Psoas muscle (tissue), 8 donors: ENCODE data around the gene TMEM100. TPM values are rescaled to one million over a fixed set of nuclear protein-coding genes. Genes with fewer than 3 reads are reported as not detected.

ENCODE experiments used
- ATAC-seq, 4 donors: fragments of 200-7000 bp; cut with Tn5 transposase; one replicate each; pipeline ENCODE4 v1.9.1; 2020; ENCODE audit warnings: moderate library complexity in 3 of 4, mild to moderate bottlenecking in 2 of 4
- DNase-seq, 2 donors: peaks; one replicate each; pipeline ENCODE4 v3.0.0-alpha.2; 2020
- H3K27ac ChIP-seq: fragments of 200-600 bp; one replicate; pipeline ENCODE4 v1.8.0; 2022
- H3K27me3 ChIP-seq, 3 donors: fragments of 200-600 bp in 1 of 3; one replicate each; pipeline versions ENCODE4 v1.6.1 to v1.8.0; 2013 to 2022; ENCODE audit warnings: low read length in 2 of 3, mild to moderate bottlenecking in 2 of 3, moderate library complexity in 1 of 3; ENCODE audit not compliant: insufficient read depth in 3 of 3
- H3K36me3 ChIP-seq, 2 donors: fragments of 200-600 bp in 1 of 2; one replicate each; pipeline versions ENCODE4 v1.6.1 to v1.8.0; 2013 to 2022; ENCODE audit warnings: low read depth in 1 of 2, mild to moderate bottlenecking in 1 of 2, moderate library complexity in 1 of 2; ENCODE audit not compliant: insufficient read depth in 1 of 2
- H3K4me1 ChIP-seq: fragments of 200-600 bp; one replicate; pipeline ENCODE4 v1.8.0; 2022
- H3K4me3 ChIP-seq: fragments of 200-600 bp; one replicate; pipeline ENCODE4 v1.8.0; 2022; ENCODE audit warnings: mild to moderate bottlenecking
- H3K9me3 ChIP-seq: fragments of 200-600 bp; one replicate; pipeline ENCODE4 v1.8.0; 2022
- whole genome bisulfite sequencing, 3 donors: extraction: QIAGEN DNeasy Blood & Tissue Kit; methylation state at CpG; one replicate each; pipeline versions ENCODE4 v1.1.6 to v1.1.7; 2013; 5-methylcytosine and 5-hydroxymethylcytosine counted together
- intact Hi-C, 2 donors: fragments of 100-400 bp; cut with DNase I; formaldehyde crosslinking; loops; one replicate each; pipeline versions ENCODE4 v1.11.0 to v1.14.2; 2022
- polyA plus RNA-seq, 3 donors: library from polyadenylated mRNA; stranded (reverse); fragments of 200-250 nt; gene quantifications; one replicate each; pipeline ENCODE4 v1.2.3, GENCODE V29; 2013
- total RNA-seq, 4 donors: library from RNA; stranded (reverse); fragmentation: NEBNext Ultra II Directional in 2 of 4; extraction: Animal tissue kit (Norgen Biotek cat#: 25700) in 2 of 4; gene quantifications; one replicate each; pipeline versions ENCODE4 v1.2.1 to v1.2.4, GENCODE V29; 2021 to 2023
- TF ChIP-seq, protein P1 (sequence below): fragments of 200-600 bp; IDR thresholded peaks from one replicate; pipeline ENCODE4 v1.8.0; 2022; ENCODE audit warnings: antibody characterized with exemption
- donor health status: healthy with polysubstance abuse.
- donor health status: DM: no; HTN: no; CAD: no; lungs with moderate emphysema.
- donor health status: Bipolar disorder and iron deficiency.
- donor health status: healthy.
- donor health status: DM: yes; HTN: yes; CAD: no.
- donor health status: DM: no; HTN: no; CAD: no.
- donor health status: DM: no; HTN: no; CAD: no.
- donor health status: DM: yes; HTN: yes; CAD: no.

Gene TMEM100
- total and polyA plus RNA-seq, 7 donors: 2.3 to 79.9 (median 7.3) TPM

DNA sequence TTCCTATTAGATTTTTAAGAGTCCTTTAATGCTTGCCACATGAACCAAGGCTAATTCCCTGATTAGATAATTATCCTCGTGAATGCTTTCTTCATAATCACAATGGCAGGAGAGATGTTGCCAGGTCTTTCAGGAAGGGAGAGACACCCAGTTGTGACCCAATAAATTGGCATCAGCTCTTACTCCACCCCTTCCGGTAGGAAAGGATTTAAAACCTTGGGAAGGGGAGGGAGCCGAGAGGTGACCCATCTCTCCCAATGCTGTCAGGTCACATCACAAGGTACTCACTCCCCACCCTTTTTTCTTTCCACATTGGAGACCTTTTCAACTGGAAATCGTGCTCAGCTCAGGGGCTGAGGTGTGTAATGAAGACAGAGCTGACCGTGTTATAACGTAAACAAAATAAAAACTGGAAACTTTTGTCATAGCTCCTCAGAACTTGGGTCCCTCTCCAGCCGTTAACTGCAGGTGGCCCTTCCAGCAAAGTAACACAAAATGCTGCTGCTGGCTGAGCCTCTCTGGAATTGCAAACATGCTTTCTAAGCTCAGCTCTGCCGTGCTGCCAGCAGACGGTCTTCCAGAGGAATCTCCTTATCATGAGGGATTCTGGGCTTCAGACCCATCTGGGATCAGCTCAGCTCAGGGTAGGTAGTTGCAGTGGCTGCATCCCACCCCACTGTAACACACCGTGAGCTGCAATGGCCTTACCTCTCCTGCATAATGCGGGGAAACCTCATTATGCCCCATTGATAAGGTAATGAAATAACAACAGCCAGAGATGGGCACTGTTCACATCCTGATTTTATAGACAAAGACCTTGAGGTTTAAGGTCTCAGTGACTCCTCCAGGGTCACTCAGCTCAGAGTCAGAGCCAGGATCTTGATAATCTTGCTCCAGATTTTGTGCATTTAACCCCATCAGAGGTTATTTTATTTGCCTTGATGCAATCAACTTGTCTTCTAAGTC, 15.6 kb downstream of the TMEM100 start:
- Histone ChIP-seq H3K4me3 (no peak overlapping the region), H3K4me1 (peaks cover 37% of the 10 kb centered on the region), H3K36me3 (no peaks in the 10 kb centered on the region), H3K9me3 (no peaks in the 10 kb centered on the region), H3K27me3 (no peaks in the 10 kb centered on the region), H3K27ac (no peak overlapping the region)
- 30 to 38% (median 34%) methylated on average over 11 of the region's 11 CpGs for WGBS, 3 donors
- TF ChIP-seq, protein P1, sequence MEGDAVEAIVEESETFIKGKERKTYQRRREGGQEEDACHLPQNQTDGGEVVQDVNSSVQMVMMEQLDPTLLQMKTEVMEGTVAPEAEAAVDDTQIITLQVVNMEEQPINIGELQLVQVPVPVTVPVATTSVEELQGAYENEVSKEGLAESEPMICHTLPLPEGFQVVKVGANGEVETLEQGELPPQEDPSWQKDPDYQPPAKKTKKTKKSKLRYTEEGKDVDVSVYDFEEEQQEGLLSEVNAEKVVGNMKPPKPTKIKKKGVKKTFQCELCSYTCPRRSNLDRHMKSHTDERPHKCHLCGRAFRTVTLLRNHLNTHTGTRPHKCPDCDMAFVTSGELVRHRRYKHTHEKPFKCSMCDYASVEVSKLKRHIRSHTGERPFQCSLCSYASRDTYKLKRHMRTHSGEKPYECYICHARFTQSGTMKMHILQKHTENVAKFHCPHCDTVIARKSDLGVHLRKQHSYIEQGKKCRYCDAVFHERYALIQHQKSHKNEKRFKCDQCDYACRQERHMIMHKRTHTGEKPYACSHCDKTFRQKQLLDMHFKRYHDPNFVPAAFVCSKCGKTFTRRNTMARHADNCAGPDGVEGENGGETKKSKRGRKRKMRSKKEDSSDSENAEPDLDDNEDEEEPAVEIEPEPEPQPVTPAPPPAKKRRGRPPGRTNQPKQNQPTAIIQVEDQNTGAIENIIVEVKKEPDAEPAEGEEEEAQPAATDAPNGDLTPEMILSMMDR: no peak
- DNase-seq (no peak), ATAC-seq (no peak)
- intact Hi-C loops: loop anchor here in 1 of 2 donors (10.0 kb wide), 1 partner anchor 52 kb away; no protein-coding TSS in a partner anchor

DNA sequence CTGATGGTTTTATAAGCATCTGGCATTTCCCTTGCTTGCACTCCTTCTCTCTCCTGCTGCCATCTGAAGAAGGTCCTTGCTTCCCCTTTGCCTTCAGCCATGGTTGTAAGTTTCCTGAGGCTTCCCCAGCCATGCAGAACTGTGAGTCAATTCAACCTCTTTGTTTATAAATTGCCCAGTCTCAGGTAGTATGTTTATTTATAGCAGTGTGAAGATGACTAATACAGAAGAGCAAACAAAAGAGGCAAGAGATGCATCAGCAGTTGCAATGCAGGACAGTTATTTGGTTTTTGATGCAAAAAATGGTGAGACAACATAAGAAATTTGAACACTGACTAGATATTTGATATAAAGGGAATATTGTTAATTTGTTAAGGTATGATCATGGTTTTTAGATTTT, 16.8 kb downstream of the TMEM100 start:
- ATAC-seq (peak in 2 of 4 donors; percentile 17 to 31), DNase-seq (no peak)
- intact Hi-C loops: loop anchor here in 1 of 2 donors (10.0 kb wide), 1 partner anchor 51 kb away; no protein-coding TSS in a partner anchor
- TF ChIP-seq, protein P1: no peak
- Histone ChIP-seq H3K4me1 (peaks cover 33% of the 10 kb centered on the region), H3K27me3 (no peaks in the 10 kb centered on the region), H3K36me3 (no peaks in the 10 kb centered on the region), H3K9me3 (no peaks in the 10 kb centered on the region), H3K4me3 (no peak overlapping the region), H3K27ac (no peak overlapping the region)

DNA sequence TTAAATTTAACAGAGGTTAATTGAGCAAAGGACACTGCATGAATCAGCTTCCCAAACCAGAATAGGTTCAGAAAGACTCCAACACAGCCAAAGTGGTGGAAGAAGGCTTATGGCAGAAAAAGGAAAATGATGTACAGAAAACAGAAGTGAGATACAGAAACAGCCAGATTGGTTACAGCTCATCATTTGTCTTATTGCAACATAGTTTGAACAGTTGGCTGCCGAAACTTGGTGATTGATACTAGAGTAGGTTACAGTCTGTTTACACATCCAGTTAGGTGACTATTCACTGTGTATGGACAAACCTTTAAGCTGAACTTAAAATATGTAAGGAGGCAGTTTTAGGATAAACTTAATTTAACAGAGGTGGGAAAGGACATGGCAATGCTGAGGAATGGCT, 18.3 kb downstream of the TMEM100 start:
- H3K27me3 ChIP-seq: no peaks in the 10 kb centered on the region
- ATAC-seq: no peak
- H3K9me3 ChIP-seq: no peaks in the 10 kb centered on the region
- TF ChIP-seq, protein P1: no peak
- peaks cover 32% of the 10 kb centered on the region for H3K4me1 ChIP-seq
- H3K4me3 ChIP-seq: no peak overlapping the region
- no peaks in the 10 kb centered on the region for H3K36me3 ChIP-seq
- no peak for DNase-seq
- H3K27ac ChIP-seq: no peak overlapping the region
- WGBS, 3 donors: 69 to 91% (median 74%) methylated on average over 1 of the region's 1 CpG
- intact Hi-C loops: loop anchor here in 1 of 2 donors (10.0 kb wide), 1 partner anchor 50 kb away; no protein-coding TSS in a partner anchor

DNA sequence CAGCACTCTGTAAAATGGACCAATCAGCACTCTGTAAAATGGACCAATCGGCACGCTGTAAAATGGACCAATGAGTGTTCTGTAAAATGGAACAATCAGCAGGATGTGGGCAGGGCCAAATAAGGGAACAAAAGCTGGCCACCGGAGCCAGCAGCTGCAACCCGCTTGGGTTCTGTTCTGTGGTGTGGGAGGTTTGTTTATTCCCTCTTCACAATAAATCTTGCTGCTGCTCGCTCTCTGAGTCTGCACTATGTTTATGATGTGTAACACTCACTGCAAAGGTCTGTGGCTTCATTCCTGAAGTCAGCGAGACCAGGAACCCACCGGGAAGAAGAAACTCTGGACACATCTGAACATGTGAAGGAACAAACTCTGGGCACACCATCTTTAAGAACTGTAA, 20.5 kb downstream of the TMEM100 start:
- WGBS, 3 donors: 74 to 83% (median 79%) methylated on average over 7 of the region's 7 CpGs
- TF ChIP-seq, protein P1: no peak
- no peaks in the 10 kb centered on the region for H3K9me3 ChIP-seq
- no peaks in the 10 kb centered on the region for H3K27me3 ChIP-seq
- ATAC-seq: no peak
- peaks cover 17% of the 10 kb centered on the region for H3K4me1 ChIP-seq
- H3K4me3 ChIP-seq: no peak overlapping the region
- no peak overlapping the region for H3K27ac ChIP-seq
- DNase-seq: no peak
- no peaks in the 10 kb centered on the region for H3K36me3 ChIP-seq
- intact Hi-C loops: loop anchor here in 1 of 2 donors (10.0 kb wide), 1 partner anchor 47 kb away; no protein-coding TSS in a partner anchor
